ENCODE results near the gene MT1F. TPM values are rescaled to one million over a fixed set of nuclear protein-coding genes. Genes with fewer than 3 reads are reported as not detected.

MT1F gene
- total and polyA plus RNA-seq, 10 of the 15 experiments (the other 5 are each of a cell fraction or from before 2014, with no cell fraction given), result 0.28 to 2.5 (median 1.1) TPM; not detected in 1

GRCh38 chr16:56672761-56673536 lies 15.2 kb downstream of the MT1F start (continued):
- no peak for TF ChIP-seq MXI1 (IDR thresholded peaks at IDR 0.05; ENCODE audit: low read depth, low read length)
- TF ChIP-seq, protein P1, sequence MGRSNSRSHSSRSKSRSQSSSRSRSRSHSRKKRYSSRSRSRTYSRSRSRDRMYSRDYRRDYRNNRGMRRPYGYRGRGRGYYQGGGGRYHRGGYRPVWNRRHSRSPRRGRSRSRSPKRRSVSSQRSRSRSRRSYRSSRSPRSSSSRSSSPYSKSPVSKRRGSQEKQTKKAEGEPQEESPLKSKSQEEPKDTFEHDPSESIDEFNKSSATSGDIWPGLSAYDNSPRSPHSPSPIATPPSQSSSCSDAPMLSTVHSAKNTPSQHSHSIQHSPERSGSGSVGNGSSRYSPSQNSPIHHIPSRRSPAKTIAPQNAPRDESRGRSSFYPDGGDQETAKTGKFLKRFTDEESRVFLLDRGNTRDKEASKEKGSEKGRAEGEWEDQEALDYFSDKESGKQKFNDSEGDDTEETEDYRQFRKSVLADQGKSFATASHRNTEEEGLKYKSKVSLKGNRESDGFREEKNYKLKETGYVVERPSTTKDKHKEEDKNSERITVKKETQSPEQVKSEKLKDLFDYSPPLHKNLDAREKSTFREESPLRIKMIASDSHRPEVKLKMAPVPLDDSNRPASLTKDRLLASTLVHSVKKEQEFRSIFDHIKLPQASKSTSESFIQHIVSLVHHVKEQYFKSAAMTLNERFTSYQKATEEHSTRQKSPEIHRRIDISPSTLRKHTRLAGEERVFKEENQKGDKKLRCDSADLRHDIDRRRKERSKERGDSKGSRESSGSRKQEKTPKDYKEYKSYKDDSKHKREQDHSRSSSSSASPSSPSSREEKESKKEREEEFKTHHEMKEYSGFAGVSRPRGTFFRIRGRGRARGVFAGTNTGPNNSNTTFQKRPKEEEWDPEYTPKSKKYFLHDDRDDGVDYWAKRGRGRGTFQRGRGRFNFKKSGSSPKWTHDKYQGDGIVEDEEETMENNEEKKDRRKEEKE (IDR thresholded peaks at IDR 0.05), result no peak
- TF ChIP-seq WRNIP1 (IDR thresholded peaks at IDR 0.05; ENCODE audit: borderline replicate concordance, low read depth, low read length), result no peak
- TF ChIP-seq EGR1 (IDR thresholded peaks at IDR 0.05; ENCODE audit: borderline replicate concordance in 1 of 2, low read depth in 2 of 2, low read length in 2 of 2), result no peak
- no peak for TF ChIP-seq CTCF (IDR thresholded peaks at IDR 0.05 in 2 of 3, conservative IDR thresholded peaks at IDR 0.05 in 1 of 3; ENCODE audit: control insufficient read depth in 2 of 3, extremely low read depth in 1 of 3, insufficient read depth in 1 of 3, low read depth in 3 of 3, low read length in 3 of 3)
- no peak for TF ChIP-seq NR2C2 (IDR thresholded peaks at IDR 0.05; ENCODE audit: borderline replicate concordance, control insufficient read depth, insufficient read length, low read depth)

All from GM12878 (cell line).